Mammary microvascular endothelial cell (primary cell): ENCODE results near the gene RPL22. TPM values are rescaled to one million over a fixed set of nuclear protein-coding genes. Genes with fewer than 3 reads are reported as not detected.

Experiments used
- total RNA-seq: library from RNA; depleted of rRNA; stranded (reverse); fragments of >200 nt; gene quantifications from 2 replicates; pipeline ENCODE4 v1.2.3, GENCODE V29; 2015

Gene RPL22
- total RNA-seq: 124 and 140 TPM in 2 replicates

GRCh38 chr1:6199298-6200187 lies at the start of gene RPL22:
RPL22 (minus strand) TSS chr1:6199595; CDS start chr1:6199573, 22 bp downstream.

GRCh38 chr1:6243993-6244392 lies 44.6 kb upstream of the RPL22 start, which contains the start of gene HES3:
HES3 (plus strand) TSS chr1:6244179; CDS start chr1:6244366, 187 bp downstream.

GRCh38 chr1:6205849-6206519 lies 6.6 kb upstream of the RPL22 start, which contains the start of gene RNF207:
RNF207 (plus strand) TSS chr1:6206119; CDS start chr1:6206536, 417 bp downstream.

GRCh38 chr1:6180268-6180706 lies 19.1 kb downstream of the RPL22 start, which contains the start of gene CHD5:
CHD5 (minus strand) TSS chr1:6180321; CDS start chr1:6180023, 298 bp downstream.

Other genes with a start within 250 kb of the RPL22 start
- 3.3 and 4.9 TPM in 2 replicates for gene NPHP4, start 207.2 kb downstream of the RPL22 start, total RNA-seq
- gene KCNAB2, start 153.7 kb downstream of the RPL22 start, total RNA-seq: 0.53 and 0.69 TPM in 2 replicates
- gene CHD5, start 19.3 kb downstream of the RPL22 start, total RNA-seq: not detected in 2 replicates
- 14.6 and 24.4 TPM in 2 replicates for gene RNF207, start 6.5 kb upstream of the RPL22 start, total RNA-seq
- 84.4 and 89.4 TPM in 2 replicates for gene ICMT, start 36.4 kb upstream of the RPL22 start, total RNA-seq
- not detected in 2 replicates for gene HES3, start 44.6 kb upstream of the RPL22 start, total RNA-seq
- gene GPR153, start 61.5 kb upstream of the RPL22 start, total RNA-seq: 0.73 and 0.94 TPM in 2 replicates
- gene ACOT7, start 194.2 kb upstream of the RPL22 start, total RNA-seq: 124 and 147 TPM in 2 replicates
- 31.5 and 32.2 TPM in 2 replicates for gene HES2, start 220.3 kb upstream of the RPL22 start, total RNA-seq
- 0.67 and 1.1 TPM in 2 replicates for gene ESPN, start 225.2 kb upstream of the RPL22 start, total RNA-seq